ENCODE data around the gene DTX3L.
A peak's percentile ranks its signal among the peaks of the same experiment; 100 is the strongest.

DTX3L gene

DNA sequence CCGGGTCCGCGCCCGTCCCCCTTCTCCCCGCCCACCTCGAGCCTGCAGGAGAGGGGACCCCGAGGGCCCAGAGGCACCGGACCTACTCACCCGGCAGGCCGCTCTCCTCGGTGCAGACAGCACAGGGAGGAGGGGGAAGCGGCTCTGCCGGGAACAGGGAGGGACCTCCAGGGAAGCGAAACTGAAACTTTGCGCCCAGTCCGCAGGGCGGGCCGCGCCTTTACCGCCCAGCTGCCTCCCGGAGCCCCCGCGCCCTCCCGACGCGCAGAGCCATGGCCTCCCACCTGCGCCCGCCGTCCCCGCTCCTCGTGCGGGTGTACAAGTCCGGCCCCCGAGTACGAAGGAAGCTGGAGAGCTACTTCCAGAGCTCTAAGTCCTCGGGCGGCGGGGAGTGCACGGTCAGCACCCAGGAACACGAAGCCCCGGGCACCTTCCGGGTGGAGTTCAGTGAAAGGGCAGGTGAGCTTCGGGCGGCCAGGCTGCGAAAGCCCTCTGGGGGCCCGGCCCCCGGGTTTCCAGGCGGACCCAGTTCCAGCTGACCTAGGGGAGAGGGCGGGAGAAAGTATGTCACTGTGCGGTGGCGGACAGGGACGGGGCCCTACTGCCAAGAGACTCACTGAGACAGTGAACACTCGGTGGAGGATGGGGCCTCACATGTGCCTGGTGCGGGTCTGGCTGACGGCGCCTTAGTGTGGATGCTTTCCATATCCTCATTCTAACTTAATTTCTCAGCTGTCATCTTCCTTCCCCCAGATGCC, at the start of gene DTX3L, which contains the start of gene PARP9:
TSS of gene DTX3L (plus strand) at position 184 of the 758 bp plus-strand sequence. CDS start at position 273, 89 bp downstream.
TSS of gene PARP9 (minus strand) at position 146 of the 758 bp plus-strand sequence. CDS start 4,680 bp downstream, outside the sequence.
- DNase-seq (ENCODE audit: low read depth in 2 of 2) = peak; percentile 55 to 77

DNA sequence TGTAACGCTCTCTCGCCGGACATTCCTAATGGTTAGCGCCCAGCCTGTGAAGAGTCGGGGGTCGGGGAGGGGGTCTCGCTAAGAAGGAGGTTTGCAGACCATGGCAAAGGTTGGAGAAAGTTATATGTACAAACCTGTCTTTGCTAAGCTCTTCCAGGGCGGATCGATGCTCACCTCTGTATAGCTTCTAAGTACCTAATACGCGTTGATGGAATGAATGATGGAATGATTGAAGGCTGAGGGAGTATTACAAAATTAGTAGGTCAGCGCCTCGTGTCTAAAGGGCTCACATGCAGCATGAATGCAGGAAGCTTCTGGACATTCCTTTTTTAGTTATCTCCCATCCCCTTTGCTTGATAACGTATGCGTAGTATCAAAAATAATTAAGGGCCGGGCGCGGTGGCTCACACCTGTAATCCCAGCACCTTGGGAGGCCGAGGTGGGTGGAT, 49.1 kb upstream of the DTX3L start:
- no peak for DNase-seq (ENCODE audit: low read depth in 2 of 2)

GRCh38 chr3:122515870-122516269, 48.3 kb upstream of the DTX3L start:
- no peak for DNase-seq (ENCODE audit: low read depth in 2 of 2)

GRCh38 chr3:122516846-122517360, 47.2 kb upstream of the DTX3L start:
- no peak for DNase-seq (ENCODE audit: low read depth in 2 of 2)

DNA sequence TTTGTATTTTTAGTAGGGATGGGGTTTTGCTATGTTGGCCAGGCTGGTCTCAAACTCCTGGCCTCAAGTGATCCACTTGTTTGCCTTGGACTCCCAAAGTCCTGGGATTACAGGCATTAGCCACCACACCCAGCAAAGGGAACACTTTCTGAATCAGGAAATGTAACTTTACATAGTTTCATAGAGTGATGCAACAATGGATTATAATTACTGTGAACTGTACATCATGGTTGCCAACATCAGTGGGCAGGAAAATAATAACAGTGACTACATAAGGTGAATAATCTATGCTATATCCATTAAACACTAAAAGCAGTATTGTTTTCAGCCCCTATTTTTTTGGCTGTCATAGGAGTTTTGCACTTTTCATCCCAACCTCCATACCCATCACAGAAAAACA, 44.4 kb upstream of the DTX3L start:
- no peak for DNase-seq (ENCODE audit: low read depth in 2 of 2)

DNA sequence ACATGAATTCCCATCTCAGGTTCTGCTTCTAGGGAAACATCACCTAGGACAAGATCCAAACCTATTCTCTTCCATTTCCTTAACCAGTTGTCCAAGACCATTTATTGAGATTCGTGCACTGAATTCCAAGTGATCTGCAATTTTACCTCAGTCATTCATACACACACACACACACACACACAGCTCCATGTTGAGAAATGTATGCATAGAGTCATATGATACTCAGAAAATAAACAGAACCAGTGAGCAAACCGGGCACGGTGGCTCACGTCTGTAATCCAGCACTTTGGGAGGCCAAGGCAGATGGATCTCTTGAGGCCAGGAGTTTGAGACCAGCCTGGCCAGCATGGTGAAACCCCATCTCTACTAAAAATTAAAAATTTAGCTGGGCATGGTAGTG, 43.3 kb upstream of the DTX3L start:
- no peak for DNase-seq (ENCODE audit: low read depth in 2 of 2)

DNA sequence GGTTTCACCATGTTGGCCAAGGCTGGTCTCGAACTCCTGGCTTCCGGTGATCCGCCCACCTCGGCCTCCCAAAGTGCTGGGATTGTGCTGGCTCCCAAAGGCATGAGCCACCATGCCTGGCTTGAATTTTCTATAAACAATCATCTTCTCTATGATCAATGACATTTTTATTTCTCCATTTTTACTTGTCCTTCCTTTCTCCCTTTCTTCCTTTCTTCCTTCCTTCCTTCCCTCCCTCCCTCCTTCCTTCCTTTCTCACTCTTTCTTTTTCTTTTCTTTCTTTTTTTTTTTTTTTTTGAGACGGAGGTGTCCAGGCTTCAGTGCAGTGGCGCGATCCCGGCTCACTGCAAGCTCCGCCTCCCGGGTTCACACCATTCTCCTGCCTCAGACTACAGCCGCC, 40.8 kb upstream of the DTX3L start:
- no peak for DNase-seq (ENCODE audit: low read depth in 2 of 2)

DNA sequence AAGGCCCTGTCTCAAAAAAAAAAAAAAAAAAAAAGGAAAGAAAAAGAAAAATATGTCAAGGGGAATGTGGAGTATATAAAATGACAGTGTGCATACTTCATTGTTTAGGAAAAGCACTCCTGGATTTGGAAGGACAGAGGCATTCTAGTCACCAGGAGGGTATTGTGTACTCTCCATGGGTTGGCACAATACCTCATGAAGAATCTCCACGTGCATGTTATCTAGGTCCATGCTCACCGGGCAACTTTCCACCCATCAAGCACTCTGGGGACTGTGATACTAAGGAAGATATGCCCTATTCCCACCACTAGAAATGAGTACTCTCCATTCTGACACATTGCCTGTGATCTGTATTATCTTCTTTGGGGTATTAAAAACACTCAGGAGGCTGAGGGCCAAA, 34.0 kb upstream of the DTX3L start:
- DNase-seq (ENCODE audit: low read depth in 2 of 2) = no peak

DNA sequence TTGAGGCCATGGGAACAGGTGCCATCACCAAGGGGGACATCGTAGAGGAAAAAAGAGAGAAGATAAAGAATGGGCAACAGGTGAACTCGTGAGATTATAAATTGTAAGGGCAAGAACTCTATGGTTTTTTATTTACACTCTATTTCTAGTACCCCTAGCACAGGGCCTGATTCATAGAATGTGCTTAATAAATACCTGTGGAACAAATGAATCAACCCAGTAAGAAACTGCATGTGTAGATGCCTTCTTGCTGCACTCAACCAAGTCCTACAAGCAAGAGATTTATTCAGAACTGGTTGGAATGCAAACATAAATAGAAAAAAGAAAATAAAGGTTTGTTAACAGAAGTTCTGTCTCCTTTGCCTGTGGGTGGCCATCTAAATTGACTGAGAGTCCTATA, 30.7 kb upstream of the DTX3L start:
- DNase-seq (ENCODE audit: low read depth in 2 of 2) = no peak

- DNase-seq (ENCODE audit: low read depth in 2 of 2) = no peak
Observed at GRCh38 chr3:122533931-122534334, 30.2 kb upstream of the DTX3L start.

GRCh38 chr3:122535964-122536631, 28.0 kb upstream of the DTX3L start:
- no peak for DNase-seq (ENCODE audit: low read depth in 2 of 2)

DNA sequence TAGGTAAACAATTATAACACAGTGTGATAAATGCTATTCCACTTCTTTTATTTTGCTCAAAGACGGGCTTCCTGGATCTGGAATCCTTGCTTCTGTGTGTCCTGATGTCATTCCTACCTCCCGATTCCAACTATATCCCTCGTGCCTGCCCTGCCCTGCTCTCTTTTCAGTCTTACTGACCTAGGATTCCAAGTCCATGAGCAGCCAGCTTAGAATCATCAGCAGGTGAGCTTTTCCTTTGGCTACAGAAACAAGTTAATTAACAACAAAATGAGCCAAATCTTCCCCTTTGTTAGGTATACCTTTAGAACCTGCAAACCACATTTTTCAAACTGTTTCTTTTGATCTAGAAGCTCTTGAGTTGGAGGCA, 27.5 kb upstream of the DTX3L start:
- no peak for DNase-seq (ENCODE audit: low read depth in 2 of 2)

DNA sequence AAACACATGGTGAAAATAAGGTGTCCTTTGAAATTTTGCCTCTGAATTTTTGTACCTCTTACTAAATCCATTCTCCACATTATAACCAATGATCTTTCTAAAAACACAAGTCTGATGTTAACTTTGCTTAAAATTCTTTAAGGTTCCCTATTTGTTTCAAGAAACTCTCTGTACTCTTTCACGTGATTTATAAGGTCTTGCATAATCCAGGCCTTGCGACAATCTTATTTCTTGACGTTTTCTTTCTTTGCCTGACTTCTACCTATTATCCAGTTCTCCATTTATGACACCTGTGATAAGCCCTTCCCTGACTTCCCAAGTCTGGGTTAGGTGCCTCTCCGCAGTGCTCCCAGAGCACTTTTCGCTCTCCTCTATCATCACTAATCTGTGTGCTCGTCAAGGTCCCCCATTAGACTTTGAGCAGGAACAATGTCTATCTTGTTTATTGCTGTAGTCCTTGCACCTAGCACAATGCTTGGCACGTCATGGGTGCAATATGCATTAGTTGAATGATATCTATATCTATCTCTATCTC, 25.1 kb upstream of the DTX3L start:
- no peak for DNase-seq (ENCODE audit: low read depth in 2 of 2)

DNA sequence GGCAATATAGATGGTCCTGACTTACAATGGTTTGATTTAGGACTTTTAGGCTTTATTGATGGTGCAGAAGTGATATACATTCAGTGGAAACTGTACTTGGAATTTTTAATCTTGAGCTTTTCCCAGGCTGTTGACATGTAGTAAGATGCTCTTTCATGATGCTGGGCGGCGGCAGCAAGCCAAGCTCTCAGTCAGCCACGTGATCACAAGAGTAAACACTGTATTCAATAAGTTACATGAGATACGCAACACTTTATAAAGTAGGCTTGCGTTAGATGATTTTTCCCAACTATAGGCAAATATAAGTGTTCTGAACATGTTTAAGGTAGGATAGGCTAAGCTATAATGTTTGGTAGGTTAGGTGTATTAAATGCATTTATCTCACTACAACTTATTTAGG, 18.0 kb upstream of the DTX3L start:
- no peak for DNase-seq (ENCODE audit: low read depth in 2 of 2)

DNA sequence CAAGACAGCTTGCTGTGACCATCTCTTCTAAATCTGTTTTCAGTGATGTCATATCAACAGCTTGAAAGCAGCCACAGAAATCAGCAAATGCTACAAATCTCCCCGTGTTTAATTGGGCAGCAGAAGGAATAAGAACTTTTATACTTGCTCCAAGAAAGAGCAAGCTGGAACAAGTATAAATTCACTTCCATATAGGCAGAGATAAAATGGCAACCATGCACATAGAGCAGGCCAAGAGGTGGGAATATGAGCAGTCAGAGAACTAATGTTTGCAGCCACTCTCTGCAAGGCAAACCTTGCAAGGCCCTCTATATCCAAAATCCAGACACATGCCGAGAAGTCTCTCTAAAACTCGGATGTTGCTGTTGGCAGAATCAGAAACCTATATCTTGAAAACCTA, 16.1 kb upstream of the DTX3L start:
- no peak for DNase-seq (ENCODE audit: low read depth in 2 of 2)

- no peak for DNase-seq (ENCODE audit: low read depth in 2 of 2)
Observed at GRCh38 chr3:122548619-122549018, 15.5 kb upstream of the DTX3L start.

DNA sequence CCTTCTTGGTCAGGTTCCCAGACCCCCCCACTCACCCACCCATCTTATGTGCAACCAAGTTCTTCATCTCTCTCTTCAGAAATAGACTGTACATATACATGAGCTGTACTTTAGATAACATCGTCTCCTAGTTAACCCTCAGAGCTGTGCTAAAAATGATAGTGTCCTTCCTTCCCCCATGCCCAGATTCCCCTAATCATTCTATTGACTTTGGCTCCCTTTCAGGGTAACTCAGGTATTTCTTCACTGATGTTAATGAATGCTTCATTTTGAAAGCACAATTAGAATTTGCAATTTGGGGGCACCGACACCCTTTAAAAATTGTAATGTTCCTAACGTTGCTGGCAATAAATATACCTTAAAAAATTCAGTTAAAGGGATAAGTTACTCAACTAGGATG, 11.0 kb upstream of the DTX3L start:
- no peak for DNase-seq (ENCODE audit: low read depth in 2 of 2)

- DNase-seq (ENCODE audit: low read depth in 2 of 2) = no peak
Observed at GRCh38 chr3:122555275-122556071, 8.7 kb upstream of the DTX3L start.

- no peak for DNase-seq (ENCODE audit: low read depth in 2 of 2)
Observed at GRCh38 chr3:122557356-122557755, 6.8 kb upstream of the DTX3L start.

- no peak for DNase-seq (ENCODE audit: low read depth in 2 of 2)
Observed at GRCh38 chr3:122558605-122559004, 5.5 kb upstream of the DTX3L start.

DNA sequence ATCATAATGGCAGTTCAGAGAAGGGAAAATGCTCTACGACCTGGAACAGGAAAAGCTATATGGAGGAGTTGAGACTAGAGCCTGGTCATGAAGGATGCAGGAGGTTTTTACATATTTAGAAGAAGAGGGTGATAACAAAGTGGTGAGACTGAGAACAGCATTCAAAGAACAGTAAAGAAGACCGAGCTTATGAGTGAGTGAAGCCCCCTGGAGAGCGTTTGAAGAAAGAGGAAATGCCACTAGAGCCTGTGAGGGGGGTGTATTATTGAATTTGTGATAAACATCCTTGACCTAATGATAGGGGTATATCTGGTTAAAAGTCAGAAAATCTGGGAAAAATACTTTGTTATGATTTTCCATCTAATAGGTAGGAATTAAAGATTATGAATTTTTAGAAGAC, 4.2 kb upstream of the DTX3L start:
- DNase-seq (ENCODE audit: low read depth in 2 of 2) = no peak

DNA sequence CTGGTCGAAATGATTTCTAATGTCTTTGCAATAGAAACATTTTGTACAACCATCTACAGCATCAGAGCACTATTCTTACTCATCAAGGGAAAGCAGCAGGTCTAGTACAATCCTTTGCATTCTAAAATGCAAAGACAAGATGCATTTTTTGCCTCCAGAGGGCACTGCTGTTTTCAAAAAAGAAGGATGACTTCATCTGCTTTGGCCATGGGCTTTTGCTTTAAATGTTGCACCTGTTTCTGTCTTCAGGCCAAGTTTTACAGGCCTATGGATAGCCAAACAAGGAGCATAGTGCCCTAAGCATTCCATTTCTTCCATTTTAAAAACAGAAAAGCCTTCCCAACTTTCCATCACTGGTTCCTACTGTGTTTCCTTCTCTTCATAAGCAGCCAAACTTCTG, 3.5 kb upstream of the DTX3L start:
- no peak for DNase-seq (ENCODE audit: low read depth in 2 of 2)
